Stomach (tissue), 4 donors: ENCODE results near the gene MYL9.

ENCODE experiments used
- CTCF ChIP-seq, 7 experiments: fragments of 450-650 bp in 4 of 7; fragments of 200-600 bp in 3 of 7; sonication (generic) in 3 of 7; IDR thresholded peaks; one replicate each; pipeline ENCODE4 v1.5.1; 2016 to 2019; ENCODE audit warnings: antibody characterized with exemption in 7 of 7, control low read depth in 2 of 7, mild to moderate bottlenecking in 1 of 7
- EP300 ChIP-seq: sonication (generic); formaldehyde crosslinking; IDR thresholded peaks from one replicate; pipeline ENCODE4 v1.6.1; 2017; ENCODE audit warnings: antibody characterized with exemption
- POLR2A ChIP-seq, 4 donors: fragments of 450-650 bp; IDR thresholded peaks; one replicate each; pipeline ENCODE4 v1.6.1; 2016; ENCODE audit warnings: antibody characterized with exemption in 4 of 4, control low read depth in 2 of 4, mild to moderate bottlenecking in 1 of 4, moderate library complexity in 1 of 4
- POLR2AphosphoS5 ChIP-seq, 3 donors: sonication (generic); formaldehyde crosslinking; IDR thresholded peaks; one replicate each; pipeline ENCODE4 v1.6.1; 2016; ENCODE audit warnings: antibody characterized with exemption in 3 of 3

- TF ChIP-seq CTCF (IDR thresholded peaks at IDR 0.05) = no peak
- no peak for TF ChIP-seq POLR2A (IDR thresholded peaks at IDR 0.05)
- no peak for TF ChIP-seq POLR2AphosphoS5 (IDR thresholded peaks at IDR 0.05)
- no peak for TF ChIP-seq EP300
Observed at GRCh38 chr20:36584018-36584481, 42.7 kb downstream of the MYL9 start.
